K562 (cell line): ENCODE results near the gene GFM2.

Source experiments
- ATF1 ChIP-seq, 2 experiments: fragments of 450-650 bp in 1 of 2; IDR thresholded peaks; 2 replicates each; pipeline ENCODE4 v1.6.1; 2016; ENCODE audit warnings: missing compliant biosample characterization in 1 of 2, missing genetic modification characterization in 1 of 2
- EZH2 ChIP-seq: IDR thresholded peaks from 2 replicates; pipeline ENCODE4 v1.6.1; 2012; ENCODE audit warnings: low read depth, mild to moderate bottlenecking, inconsistent platforms, low read length, borderline replicate concordance
- GABPA ChIP-seq: fragments of 200-800 bp; sonication (Bioruptor generic); conservative IDR thresholded peaks from 2 replicates; pipeline ENCODE4 v1.6.1; 2016; ENCODE audit warnings: low read depth, missing genetic modification characterization, missing compliant biosample characterization
- HDAC6 ChIP-seq: IDR thresholded peaks from 2 replicates; pipeline ENCODE4 v1.6.1; 2012; ENCODE audit warnings: low read depth, mild to moderate bottlenecking, control low read depth, inconsistent platforms, low read length, moderate library complexity
- RAD21 ChIP-seq, 2 experiments: fragments of 250-450 bp in 1 of 2; fragments of 450-650 bp in 1 of 2; sonication (Bioruptor Pico) in 1 of 2; formaldehyde crosslinking in 1 of 2; IDR thresholded peaks in 1 of 2; conservative IDR thresholded peaks in 1 of 2; 2 replicates each; pipeline versions ENCODE4 v1.4.0 to v1.8.0; 2020 to 2022; ENCODE audit warnings: mild to moderate bottlenecking in 2 of 2, moderate library complexity in 1 of 2
- ZFX ChIP-seq: sonication (generic); formaldehyde crosslinking; IDR thresholded peaks from 2 replicates; pipeline ENCODE4 v1.8.0; 2022; ENCODE audit warnings: mild to moderate bottlenecking, missing genetic modification reagents, moderate library complexity

- TF ChIP-seq RAD21 (CRISPR knock-in tag; conservative IDR thresholded peaks at IDR 0.05 in 1 of 2, IDR thresholded peaks at IDR 0.05 in 1 of 2): no peak
- no peak for TF ChIP-seq GABPA (tag)
- TF ChIP-seq EZH2: no peak
- no peak for TF ChIP-seq HDAC6
- no peak for TF ChIP-seq ATF1 (CRISPR knock-in tag; IDR thresholded peaks at IDR 0.05)
- no peak for TF ChIP-seq ATF1 (tag; IDR thresholded peaks at IDR 0.05)
- no peak for TF ChIP-seq ZFX (CRISPR knock-in tag)
Observed at GRCh38 chr5:74786851-74787250, 19.9 kb upstream of the GFM2 start.
